Fibroblast of skin of back (primary cell): ENCODE measurements around the gene ZNF280B. TPM values are rescaled to one million over a fixed set of nuclear protein-coding genes. Genes with fewer than 3 reads are reported as not detected.

Experiments
- DNase-seq: peaks from one replicate; pipeline ENCODE4 v3.0.0-alpha.2; 2013
- polyA plus RNA-seq, 2 experiments: library from polyadenylated mRNA; unstranded; fragments of 120-200 nt; gene quantifications; one replicate each; pipeline ENCODE4 v1.2.1, GENCODE V29; 2013; ENCODE audit not compliant: insufficient read length in 2 of 2

ZNF280B gene
- polyA plus RNA-seq (2013, experiment 1 of 2; ENCODE audit: insufficient read length) = 2.2 TPM
- 1.5 TPM for polyA plus RNA-seq (2013, experiment 2 of 2; ENCODE audit: insufficient read length)

- DNase-seq = peak; percentile 86
Measured at GRCh38 chr22:22508274-22509176, at the start of gene ZNF280B. TSS of gene ZNF280B (minus strand) at chr22:22508742. CDS start at chr22:22489398, 19,344 bp downstream.

- no peak for DNase-seq
Measured at GRCh38 chr22:22556995-22557925, 48.7 kb upstream of the ZNF280B start.

DNA sequence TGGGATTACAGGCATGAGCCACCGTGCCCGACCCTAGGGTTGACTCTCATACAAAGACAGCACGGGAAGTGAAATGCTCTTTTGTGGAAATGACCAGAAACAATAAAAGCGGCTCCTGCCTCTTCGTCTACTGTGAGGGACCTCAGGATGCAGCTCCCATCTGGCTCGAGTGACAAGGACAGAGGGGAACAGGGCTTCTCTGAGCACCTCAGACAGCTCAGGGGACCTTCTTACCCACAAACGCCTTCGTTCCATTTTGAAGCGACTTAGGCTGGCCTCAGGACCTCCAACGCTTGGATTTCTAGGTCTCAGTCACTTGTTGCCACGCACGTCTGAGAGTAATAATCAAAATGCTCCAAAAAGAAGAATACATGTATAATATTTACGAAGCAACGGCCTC, 48.0 kb upstream of the ZNF280B start:
- DNase-seq = no peak

DNA sequence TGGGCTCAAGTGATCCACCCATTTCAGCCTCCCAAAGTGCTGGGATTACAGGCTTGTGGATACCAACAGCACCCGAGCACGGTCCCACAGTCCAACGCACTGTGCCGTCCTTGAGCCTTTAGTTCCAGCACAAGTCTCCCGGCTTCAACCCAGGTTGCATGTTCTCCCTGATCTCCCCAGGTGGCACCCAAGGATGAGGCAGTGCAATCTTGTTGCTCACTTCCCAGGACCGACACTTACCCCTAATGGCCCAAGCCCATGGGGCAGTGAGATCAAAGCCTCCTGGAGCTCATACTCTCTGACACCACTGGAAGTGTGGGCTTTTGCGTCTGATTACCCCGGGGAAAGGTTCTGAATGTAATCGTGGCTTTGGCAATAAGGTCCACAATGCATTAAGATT, 47.1 kb upstream of the ZNF280B start:
- DNase-seq = no peak

GRCh38 chr22:22554587-22555284, 46.2 kb upstream of the ZNF280B start:
- no peak for DNase-seq

DNA sequence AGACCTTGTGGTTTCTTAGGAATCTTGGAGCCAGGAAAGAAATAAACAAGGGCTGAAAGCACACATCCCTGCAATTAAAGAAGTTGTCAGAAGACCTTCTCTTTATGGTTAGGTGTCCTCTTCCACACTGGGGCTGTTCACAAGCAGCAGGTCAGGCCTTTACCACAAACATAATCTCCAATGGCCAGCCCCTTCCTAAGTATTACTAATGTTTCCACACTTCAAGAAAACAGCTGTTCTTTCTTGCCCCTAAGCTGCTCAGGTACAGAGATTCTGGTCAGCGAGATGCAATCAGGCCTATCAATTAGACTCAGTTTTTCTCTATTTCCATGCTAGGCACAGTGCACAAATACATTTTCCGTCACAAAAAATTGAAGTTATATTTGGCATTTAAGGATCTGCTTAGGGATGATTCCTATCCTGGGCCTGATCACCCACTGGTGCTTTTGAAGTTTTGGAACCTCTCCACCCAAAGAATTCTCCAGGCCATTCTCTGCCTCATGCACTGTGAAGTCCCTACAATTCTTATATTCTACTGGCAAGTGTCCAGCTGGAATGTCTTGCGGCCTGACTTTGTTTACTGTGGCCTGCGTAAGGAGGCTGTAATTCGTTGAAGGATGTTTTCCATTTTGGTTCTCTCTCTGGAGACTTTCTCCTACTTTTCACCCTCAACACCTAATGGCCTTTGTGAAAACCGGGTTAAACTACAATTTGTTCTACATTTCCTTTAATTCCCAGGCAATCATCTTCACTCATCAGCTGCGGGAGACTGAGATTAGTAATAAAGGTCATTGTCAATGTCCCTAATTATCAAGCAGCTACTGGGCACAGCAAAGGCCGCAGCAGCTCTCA, 45.4 kb upstream of the ZNF280B start:
- no peak for DNase-seq

DNA sequence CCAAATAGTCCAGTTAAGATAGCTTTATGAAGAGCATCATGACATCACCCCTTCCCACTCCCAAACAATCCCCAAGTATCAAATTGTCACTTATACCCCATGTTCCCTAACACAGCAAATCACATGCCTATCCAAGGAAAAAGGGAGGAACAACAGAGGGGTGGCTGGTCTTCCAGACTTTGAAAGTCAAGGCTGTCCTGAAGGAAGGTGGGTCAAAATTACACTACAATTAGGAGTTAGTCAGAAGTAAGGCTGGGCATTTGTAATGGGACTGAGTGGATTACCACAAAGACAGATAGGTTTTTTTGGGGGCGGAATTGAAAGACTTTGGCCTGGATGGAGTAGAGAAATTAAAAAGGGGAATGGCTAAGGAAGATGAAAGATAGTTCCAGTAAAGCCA, 44.6 kb upstream of the ZNF280B start:
- no peak for DNase-seq

GRCh38 chr22:22552630-22553029, 44.1 kb upstream of the ZNF280B start:
- no peak for DNase-seq

DNA sequence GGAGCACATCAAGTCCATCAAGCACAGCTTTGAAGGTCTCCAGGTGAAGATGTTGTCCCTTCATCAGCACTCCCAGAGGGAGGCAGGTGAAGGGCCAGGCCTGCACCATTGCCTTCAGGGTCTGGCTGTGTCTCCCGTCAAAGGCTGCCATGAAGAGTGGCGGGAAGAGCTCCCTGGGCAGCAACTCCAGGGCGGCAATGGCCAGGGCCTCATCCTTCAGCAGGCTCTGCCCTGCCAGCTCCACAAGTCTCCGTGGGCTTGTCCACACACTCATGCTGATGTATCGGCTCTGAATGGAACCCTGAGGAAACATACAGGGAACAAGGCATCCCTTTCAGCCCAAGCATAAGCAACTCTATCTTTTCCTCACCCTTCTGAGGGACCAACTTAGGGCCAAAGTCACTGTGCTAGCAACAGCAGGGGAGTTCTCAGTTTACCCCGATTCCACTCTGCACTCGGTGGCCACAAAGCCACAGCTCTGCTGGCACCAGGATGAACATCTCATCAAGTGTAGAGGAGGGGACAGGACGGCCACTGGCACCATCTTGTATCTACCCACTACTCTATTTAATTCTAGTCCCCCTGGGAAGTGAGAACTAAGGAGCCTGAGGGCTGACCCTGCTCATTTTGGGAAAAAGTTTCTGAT, 42.4 kb upstream of the ZNF280B start:
- DNase-seq = no peak

- DNase-seq = no peak
Measured at GRCh38 chr22:22548910-22549309, 40.4 kb upstream of the ZNF280B start.

- no peak for DNase-seq
Measured at GRCh38 chr22:22548317-22548716, 39.8 kb upstream of the ZNF280B start.

DNA sequence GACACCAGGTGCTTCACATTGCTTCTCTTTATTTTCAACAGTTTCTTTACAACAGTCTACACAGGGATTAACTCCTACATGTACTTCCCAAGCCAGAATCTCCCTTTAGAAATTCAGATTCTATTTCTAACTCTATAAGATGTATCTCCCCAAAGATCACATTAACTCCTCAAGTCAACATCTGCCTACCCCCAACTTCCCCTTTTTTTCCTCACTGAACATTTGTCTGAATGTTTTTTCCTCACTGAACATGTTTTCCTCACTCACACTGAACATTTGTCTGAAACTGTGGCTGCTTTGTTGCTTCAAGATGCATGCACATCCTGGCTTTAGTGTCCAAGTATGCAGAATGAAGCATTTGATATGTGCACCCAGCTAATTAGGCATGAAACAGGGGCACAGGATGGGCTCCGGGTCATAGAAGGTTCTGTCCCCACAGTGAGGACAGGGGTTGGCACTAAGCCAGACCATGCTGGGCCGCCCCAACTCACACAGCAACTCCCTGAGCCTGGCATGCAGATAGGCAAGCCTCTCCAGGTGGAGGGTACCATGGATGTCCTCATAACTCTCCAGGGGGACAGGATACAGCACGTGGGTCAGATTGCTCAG, 39.3 kb upstream of the ZNF280B start:
- DNase-seq = no peak

DNA sequence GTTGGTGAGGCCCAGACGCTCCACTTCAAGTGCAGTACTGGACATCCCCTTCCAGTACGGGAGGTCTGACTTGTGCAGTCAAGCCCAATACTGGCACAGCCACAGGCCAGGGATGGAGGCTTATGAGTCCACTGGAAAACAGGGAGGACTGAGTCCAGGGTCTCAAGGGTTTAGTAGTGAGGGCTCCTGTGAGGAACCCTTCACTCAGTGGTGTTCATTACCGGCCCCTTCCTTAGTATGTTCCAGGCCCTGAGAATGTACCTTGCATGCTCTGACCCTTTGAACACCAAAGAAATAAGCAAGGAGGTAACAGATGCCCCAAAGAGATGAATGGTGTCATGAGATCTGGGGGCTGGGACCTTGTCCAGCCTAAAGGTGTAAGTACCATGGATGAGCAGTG, 38.7 kb upstream of the ZNF280B start:
- no peak for DNase-seq

GRCh38 chr22:22546490-22546889, 37.9 kb upstream of the ZNF280B start:
- DNase-seq = no peak

GRCh38 chr22:22545084-22545483, 36.5 kb upstream of the ZNF280B start:
- DNase-seq = no peak

DNA sequence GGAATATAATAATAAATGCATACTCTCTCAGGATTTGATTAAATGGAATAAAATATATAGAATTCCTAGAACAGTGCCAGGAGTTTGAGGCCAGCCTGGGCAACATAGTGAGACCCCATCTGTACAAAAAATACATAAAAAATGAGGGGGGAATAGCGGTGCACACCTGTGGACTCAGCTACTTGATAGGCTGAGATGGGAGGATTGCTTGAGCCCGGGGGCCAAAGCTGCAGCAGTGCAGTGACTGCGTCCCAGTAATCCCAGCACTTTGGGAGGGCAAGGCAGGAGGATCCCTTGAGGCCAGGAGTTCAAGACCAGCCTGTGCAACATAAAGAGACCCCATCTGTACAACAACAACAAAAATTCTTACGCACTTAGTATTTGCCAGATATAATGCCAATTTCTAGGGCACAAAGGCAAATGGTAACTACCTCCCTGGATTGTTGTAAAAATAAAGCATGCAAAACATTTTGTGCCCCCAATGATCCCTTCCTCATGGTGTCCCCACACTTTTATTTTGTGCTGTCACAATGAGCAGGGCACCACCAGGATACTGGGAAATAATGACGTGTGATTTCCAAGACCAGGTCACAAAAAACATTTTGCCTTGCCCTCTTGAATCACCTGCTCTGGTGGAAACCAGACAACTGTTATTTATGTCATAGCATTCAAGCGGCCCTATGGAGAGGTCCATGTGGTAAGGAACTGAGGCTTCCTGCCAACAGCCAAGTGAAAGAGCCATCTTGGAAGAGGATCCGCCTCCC, 29.9 kb upstream of the ZNF280B start:
- DNase-seq = no peak

GRCh38 chr22:22536916-22537315, 28.4 kb upstream of the ZNF280B start:
- no peak for DNase-seq

DNA sequence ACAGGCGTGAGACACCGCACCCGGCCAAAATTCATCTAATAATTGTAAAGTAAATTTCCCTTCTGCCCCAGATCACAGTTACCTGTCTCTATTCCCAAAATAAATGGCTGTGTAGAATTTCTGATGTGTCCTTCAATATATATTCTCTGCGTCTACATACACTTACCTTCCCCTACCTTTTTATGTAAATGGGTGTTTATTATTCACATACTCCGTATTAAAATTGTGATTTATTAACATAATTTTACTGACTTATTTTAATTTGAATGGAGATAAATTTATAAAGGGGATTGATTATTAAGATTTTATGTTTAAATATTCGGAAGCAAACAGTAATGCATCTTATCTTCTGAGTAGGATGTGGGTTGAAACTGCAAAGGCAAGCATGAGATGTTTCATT, 28.0 kb upstream of the ZNF280B start:
- DNase-seq = no peak

DNA sequence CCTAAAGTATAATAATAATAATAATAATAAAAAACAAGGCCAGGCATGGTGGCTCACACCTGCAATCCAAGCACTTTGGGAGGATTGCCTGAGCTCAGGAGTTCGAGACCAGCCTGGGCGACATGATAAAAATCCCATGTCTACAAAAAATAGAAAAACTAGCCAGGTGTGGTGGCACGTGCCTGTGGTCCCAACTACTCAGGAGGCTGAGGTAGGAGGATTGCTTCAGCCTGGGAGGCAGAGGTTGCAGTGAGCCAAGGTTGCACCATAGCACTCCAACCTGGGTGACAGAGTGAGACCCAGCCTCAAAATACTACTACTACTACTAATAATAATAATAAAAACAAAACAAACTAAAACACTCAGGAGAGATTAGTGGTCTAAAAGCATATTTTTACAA, 27.1 kb upstream of the ZNF280B start:
- DNase-seq = no peak
